IPS DF 4.7 (cell line): ENCODE results near the gene ACTL10.
A peak's percentile ranks its signal among the peaks of the same experiment; 100 is the strongest.
"Not testable (repeated sequence)": the region's sequence is repeated elsewhere in the genome, so short reads cannot be mapped to it uniquely, and the experiment has no call there.

ENCODE experiments used
- DNase-seq: peaks from one replicate; pipeline ENCODE4 v3.0.0-alpha.2; 2013; ENCODE audit warnings: low spot score; ENCODE audit errors: extremely low read depth

ACTL10 gene

DNA sequence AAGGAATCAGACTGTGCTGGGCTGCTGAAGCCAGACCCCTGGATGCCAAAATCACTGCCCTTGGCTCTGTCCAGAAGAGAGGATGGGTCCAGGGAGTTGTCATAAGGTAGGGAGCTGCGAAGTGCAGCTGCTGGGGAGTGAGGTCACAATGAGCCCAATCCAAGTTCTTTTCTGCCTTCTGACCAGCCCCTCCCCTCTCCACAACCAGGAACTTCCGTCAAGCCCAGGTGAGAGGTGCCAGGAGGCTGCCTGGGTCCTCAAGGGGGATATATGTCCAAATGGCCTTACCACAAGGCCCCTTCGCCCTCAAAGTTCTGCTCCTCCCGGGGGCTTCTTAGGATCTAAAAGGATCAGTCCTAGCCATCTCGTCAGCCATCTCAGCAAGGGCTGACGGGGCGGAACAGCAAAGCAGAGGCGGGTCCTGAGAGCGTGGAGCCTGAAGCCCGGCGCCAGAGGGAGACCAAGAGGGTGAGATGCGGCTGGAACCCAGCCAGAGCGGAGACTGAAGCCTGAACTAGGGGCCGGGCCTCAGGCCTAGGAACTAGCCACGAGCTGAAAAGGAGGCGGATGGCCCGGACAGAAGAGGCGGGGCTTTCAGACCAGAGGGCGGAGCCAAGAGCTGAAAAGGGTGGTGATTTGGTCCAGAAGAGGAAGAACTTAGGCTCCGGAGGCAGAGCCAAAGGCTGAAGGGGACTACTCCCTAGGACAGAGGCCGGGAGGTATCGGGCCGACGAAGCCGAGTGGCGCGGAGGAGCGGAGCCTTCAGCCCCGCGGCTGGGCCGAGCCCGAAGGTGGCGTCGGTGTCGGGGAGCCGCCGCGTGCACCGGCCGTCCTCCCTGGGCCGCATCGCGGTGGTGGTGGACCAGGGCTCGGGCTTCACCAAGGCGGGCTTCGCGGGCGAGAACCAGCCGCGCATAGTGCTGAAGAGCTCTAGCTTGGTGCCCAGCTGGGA lies at the start of gene ACTL10:
Gene ACTL10 (plus strand): TSS at position 651 of the 952 bp plus-strand sequence. CDS start 555 bp downstream, outside the sequence.
- peak; percentile 82 for DNase-seq

DNA sequence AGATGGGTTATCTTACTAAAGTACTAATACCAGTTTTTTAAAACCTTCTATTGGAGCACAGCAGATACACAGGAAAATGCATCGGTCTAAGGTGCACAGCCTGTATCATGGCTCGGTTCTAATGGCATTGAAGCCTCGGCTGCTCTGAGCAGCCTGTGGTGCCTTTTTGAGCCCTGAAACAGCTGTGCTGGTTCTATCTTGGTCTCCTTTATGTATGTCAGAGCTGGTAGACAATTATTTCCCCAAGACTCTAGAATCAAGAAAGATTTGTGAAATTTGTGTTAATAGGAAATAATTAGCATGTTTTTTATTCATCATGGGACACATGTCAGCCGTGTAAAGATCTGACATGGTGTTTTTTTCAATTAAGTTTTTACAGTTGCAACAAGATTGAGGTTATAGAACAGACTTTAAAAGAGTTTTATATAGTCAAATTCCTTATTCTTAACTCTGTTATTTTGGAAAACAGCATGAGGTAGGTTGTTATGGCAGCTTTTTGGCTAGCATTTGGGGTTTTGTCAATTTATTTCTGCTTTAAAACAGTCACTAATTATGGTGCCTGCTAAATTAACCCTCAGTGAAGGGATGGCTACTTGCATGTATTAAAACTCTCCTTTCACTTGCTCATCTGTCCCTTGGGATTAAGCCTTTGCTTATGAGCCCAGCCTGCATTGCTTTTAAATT lies 44.9 kb upstream of the ACTL10 start:
- no peak for DNase-seq

DNA sequence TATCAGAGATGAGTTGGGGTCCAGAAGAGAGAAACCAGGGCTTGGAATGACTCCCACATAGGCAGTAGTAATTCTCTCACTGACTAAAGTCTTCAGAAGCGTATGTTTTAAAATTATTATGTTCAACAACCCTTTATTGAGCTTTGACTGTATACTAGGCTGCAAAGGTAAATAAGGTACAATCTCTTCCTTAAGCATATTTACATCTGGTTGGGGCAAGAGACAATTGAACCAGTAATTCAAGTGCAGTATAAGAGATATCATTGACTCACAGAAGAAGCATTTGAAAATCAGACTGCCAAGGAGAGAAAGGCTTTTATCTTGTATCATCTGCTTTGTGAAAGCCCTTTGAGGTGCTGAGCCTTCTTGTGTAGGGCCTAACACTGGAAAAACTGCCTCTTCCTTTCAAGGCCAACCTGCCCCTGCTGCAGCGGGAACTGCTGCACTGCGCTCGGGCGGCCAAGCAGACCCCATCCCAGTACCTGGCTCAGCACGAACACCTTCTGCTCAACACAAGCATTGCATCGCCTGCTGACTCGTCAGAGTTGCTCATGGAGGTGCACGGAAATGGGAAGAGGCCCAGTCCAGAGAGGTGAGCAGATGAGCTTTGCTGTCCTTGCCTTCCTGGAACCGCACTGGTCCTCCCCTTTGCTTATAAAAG lies 43.9 kb upstream of the ACTL10 start:
- no peak for DNase-seq

DNA sequence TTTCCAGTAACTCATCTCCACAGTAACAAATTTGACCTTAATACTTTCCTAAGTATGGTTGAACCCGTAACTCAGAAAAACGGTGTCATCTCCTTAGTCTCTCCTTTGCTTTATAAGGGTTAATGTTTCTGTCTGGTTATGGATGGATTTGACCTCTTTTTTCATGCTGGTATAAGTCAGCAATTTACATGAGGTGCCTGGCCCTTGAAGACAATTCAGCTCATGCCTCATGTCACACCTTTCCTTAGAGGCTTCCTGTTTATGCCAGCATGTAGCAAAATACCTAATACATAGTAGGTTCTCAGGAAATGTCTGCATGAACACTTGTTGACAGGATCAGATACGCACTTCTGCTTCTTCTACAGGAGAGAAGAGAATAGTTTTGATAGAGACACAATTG lies 42.3 kb upstream of the ACTL10 start:
- no peak for DNase-seq

DNA sequence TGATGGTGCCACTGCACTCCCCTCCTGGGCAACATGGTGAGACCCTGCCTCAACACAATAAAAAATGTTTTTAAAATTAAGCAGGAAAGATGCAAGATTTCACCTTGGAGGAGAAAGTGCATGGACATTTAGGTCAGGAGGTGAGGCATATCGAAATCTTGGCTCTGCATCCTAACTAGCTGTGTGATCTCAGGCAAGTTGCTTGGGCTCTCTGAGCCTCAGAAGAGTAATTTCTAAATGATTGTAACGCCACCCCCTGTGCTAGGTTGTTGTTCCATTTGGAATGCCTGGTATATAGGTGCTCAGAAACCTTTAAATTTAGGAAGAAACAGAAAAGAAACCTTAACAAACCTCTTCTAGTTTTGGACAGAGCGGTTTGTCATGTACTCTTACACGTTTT lies 40.6 kb upstream of the ACTL10 start:
- DNase-seq: no peak

DNA sequence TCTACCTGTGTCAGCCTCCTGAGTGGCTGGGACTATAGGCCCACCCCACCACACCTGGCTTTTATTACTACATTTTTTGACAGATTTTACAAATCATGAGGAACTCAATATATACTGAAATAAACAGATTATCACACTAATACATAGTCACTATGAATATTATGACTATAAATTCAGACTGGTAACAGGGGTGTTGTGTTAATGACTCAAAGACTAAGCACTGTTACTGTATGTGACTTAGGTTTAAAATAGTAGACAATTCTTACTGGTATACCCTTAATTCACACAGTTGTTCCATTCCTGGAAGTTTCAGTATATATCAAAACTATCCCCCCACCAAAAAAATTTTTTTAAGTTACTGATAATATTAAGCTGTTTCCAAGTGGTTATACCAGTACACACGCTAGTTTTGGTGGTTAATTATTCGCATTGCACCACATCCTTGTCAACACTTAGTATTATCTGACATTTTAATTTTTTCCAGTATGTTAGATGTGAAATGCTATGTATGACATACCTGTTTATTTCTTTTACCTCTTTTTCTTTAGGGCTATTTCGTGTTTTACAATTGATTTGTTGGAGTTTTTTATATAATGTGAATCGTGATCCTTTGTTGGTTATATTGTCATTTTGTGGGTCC lies 39.0 kb upstream of the ACTL10 start:
- DNase-seq: no peak

DNA sequence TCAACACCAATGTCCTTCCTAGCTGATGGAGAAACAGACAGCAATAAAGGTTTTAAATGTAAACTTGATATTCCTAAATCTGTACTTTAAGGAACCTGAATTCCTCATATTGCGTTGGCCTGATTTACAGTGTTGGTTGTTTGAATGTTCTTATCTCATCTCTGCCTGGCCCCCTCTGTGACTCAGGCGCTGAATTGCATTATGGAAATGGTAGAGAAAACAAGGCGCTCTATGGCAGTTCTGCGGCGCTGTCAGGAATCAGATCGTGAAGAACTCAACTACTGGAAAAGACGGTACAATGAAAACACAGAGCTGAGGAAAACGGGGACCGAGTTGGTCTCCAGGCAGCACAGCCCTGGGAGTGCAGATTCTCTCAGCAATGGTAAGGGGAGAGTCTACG lies 37.2 kb upstream of the ACTL10 start:
- no peak for DNase-seq

DNA sequence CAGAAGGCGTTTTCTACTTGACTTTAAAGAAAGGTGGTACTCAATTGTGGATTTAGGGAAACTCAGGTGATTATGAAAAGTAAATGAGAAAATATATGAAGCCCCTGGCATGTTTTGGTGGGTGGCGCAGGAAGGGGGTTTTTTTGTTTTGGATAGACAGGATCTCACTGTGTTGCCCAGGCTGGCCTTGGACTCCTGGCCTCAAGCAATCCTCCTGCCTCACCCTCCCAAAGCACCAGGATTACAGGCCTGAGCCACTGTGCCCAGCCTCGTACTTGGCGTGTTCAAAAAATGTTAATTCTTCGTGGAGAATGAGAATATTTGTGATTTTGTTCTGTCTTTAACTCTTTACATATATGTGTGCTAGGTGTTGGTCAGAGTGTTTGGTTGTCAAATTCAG lies 36.8 kb upstream of the ACTL10 start:
- no peak for DNase-seq

DNA sequence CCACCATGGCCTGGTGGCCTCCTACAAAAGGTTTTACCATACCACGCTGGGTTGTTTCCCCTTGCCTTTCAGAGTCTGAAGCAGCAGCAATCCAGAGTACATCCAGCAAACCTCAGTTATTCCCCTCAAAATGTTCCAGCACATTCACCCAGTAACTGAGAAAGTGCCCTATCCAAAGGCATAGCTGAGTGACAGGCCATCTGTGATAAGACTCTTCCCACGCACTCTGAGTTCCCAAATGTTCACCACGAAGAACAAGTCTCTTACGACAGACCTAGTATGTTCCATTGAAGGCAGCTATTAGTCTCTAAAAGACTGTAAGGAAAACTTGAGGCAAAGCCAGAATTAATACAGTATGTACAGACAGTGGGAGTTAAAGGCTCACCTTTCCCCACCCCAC lies 36.2 kb upstream of the ACTL10 start:
- DNase-seq: no peak

DNA sequence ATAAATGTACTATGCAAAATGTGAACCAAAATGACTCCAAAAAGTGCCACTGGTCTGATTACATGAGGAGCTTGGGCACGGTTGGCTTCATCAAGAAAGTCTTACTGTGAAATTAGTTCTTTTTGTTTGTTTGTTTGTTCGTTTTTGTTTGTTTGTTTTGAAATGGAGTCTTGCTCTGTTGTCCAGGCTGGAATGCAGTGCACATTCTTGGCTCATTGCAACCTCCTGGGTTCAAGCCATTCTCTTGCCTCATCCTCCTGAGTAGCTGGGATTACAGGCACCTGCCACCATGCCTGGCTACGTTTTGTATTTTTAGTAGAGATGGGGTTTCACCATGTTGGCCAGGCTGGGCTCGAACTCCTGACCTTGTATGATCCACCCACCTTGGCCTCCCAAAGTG lies 34.8 kb upstream of the ACTL10 start:
- DNase-seq: not testable (repeated sequence)

DNA sequence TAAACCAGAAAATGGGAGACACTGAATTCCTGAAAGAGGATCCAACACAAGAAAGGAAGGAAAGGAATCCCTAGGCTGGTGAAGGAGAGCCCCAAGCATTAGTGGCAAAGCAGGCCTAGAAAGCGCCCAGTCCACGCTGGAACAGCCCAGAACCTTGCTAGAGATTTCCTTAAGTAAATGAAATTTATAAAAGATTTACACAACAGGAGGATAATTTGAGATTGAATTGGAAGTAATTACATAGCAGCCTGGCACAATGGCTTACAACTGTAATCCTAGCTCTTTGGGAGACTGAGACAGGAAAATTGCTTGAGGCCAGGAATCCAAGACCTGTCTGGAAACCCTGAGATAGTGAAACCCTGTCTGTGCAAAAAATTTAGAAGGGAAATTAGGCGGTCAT lies 31.4 kb upstream of the ACTL10 start:
- DNase-seq: no peak

DNA sequence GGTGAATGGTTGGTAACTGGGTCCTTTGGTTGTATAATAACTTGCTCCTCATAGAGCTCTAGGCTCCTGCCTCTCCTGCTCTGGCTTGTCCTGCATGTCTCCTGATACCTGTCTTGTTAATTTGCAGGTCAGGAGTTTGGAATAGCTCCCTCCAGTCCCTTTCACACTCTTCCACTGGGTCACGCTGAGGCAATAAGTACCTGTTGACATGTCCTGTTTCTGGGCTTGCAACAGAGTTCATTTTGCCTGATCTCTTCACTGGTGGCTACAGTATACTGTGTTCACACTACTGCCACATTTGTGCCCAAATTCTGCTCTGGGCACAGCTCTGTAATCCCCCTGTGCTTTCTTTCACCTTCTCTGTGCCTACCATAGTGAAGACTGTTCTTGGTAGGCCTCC lies 30.0 kb upstream of the ACTL10 start:
- no peak for DNase-seq

DNA sequence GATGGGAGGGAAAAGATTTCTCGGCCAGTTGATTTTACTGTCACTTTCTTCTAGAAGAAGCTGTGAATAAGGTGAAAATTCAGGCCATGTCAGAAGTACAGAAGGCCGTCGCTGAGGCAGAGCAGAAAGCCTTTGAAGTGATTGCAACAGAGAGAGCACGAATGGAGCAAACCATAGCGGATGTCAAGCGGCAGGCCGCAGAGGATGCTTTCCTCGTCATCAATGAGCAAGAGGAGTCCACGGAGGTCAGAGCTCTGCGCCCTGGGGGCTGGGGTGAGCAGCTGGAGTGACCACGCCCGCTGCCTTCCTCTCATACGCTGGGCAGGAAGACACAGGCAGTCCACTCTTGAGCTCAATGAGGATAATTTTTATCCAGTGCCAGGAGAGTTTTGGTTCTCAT lies 26.5 kb upstream of the ACTL10 start:
- no peak for DNase-seq

DNA sequence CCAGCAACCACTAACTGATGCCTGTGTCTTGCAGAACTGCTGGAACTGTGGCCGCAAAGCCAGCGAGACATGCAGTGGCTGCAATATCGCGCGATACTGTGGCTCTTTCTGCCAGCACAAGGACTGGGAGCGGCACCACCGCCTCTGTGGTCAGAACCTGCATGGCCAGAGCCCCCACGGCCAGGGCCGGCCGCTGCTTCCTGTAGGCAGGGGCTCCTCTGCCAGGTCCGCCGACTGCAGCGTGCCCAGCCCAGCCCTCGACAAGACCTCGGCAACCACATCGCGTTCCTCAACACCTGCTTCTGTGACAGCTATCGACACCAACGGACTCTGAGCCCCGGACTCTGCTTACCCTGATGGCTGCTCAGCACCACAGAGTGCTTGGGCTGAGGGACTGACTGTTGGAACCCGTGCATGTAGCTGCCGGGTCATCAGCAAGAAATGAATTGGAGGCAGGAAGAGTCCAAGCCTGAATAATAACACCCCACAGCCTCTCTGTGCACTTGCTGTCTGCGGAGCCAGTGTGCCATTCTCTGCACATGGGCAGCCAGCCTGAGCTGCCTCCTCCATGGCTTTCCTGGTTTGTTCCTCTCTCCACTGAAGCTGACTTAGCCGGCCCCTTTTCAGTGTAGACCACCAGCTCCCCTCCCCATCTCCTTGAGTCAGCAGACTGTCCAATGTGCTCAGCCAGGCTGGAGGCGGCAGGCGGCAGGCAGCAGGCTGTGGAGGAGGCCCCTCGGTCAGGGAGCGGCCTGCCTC lies 22.3 kb upstream of the ACTL10 start:
- DNase-seq: no peak

DNA sequence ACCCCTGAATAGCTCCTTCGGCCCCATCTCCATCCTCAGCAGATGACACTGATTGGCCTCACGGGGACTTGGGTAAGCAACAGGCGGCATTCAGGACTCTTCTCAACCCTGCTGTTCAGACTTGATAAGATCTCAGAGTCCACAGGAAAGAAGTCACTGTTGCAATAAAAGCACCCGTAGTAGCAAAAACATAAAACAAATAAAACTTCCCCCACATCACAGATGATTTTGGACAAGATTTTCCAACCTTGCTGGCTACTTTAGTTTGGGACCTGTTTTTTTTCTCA lies 21.7 kb upstream of the ACTL10 start:
- DNase-seq: no peak

DNA sequence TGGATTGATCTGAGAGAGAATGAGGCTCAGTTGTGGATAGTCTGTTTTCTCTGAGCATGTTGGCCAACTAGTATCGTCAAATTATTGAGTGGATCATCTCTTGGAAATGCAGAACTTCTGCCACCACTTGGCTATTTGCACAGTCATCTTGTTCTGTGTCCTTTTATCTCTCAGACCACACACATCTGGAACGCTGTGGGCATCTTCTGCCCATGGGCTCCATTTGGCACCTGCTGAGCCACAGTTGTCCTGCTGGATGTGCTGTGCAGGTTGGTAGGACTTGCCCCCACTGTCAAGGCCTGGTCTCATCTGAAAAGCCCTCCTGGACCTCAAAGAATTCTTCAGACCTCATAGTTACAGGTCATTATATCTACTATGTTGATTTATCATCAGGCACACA lies 21.3 kb upstream of the ACTL10 start:
- no peak for DNase-seq

DNA sequence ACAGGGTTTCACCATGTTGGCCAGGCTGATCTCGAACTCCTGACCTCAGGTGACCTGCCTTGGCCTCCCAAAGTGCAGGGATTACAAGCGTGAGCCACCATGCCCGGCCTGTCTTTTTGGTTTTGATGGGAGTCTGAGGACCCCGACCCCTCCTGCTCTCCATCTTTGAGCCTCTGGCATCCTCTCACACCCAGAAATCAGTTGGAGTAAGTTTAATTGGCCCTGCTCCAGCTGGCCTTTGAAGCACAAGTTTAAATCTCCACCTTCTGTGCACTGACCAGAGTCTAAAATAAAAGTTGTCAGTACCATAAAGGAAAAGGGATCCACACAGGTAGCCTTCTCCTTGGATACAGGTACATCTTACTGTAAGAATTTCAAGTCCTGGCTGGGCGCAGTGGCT lies 20.6 kb upstream of the ACTL10 start:
- DNase-seq: no peak

DNA sequence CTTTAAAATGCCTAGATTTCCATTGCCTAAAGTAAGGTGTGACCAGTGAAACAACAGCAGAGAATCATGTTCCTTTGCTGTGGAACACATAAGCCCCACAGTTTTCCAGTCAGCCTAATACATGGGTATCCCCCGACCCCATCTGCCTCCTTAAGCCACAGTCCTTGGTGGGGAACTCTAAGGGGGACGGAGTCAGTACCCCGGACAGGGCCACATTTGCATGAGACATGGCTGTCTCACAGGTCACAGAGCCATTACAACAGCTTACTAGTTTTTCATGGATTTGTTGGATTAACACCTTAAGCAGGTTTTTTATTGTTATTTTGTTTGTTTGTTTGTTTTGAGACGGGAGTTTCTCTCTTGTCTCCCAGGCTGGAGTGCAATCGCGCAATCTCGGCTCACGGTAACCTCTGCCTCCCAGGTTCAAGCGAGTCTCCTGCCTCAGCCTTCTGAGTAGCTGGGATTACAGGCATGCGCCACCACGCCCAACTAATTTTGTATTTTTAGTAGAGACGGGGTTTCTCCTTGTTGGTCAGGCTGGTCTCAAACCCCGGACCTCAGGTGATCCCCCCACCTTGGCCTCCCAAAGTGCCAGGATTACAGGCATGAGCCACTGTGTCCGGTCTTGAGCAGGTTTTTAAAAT lies 19.7 kb upstream of the ACTL10 start:
- not testable (repeated sequence) for DNase-seq

DNA sequence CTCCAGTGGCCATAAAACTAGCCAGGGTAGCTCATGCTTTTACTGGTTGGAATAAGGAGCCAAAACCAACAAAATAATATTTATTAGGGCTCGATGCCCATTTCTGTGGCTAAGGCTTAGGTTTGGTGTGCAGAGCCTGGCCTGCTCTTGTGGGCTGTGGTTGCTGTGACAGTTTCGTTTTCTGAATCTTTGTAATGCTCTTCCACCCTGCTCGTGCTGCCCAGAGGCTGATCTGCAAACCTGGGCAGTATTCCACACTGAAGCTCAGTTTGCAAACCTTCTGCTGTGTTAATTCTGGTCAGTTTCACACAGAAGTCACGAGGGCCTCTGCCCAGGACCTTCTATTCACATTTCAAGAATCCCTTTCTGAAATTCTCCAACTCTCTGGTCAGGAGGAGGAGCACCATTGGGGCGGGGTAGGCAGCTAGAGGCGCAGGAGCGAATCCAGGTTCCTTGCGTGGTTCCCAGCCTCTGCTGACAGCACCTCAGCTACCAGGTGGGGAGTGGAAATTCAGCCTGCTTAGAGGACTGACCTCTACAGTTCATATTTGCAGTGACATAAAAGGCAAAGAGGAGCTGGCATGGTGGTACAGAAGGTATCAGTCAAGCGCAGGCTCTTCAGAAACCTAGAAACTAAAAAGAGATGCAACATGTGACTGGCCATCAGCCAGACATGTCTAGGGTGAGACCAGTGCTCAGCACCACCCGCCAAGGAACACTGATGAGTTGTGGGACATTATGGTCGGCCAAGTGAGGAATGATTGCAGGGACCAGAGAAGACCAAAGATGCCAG lies 18.9 kb upstream of the ACTL10 start:
- no peak for DNase-seq
